Measurements from ENCODE around the gene STARD6.
"Not testable (repeated sequence)": the region's sequence is repeated elsewhere in the genome, so short reads cannot be mapped to it uniquely, and the experiment has no call there.

Gene STARD6

GRCh38 chr18:54335638-54336173 is 22.0 kb downstream of the STARD6 start:
- DNase-seq: no peak

DNA sequence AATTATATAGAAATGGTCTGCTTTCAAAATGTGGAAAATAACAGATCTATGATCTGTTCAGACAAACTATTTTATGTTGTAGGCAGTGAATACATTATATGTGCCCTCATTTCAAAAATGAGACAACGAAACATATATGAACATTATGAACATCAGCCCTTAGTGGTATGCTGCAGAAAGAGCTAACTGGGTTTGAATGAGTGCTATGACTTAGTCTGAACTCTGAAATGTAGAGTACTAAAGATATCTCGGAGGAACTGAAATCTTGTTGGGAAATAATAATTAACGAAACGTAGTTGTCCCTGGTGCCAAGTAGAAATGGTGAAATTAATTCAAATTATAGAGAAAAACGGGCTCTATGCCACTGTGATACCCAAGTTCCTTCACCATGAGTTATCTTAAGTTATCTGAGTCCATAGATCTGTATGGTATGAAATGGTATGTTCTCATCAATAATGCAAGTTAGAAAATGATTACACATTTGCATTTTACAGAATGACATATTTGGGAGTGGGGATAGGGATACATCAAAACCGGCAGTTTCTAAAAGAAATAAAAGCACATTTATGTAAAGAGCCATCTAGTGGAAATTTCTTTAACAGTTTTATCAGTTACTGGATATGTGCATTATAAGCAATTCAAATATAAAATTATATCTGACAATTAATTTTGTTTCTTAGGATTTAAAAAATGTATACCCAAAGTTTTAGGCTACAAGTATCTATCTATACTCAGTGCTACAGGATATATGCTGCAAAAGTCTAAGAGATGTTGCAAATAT is 26.7 kb downstream of the STARD6 start:
- no peak for DNase-seq

DNA sequence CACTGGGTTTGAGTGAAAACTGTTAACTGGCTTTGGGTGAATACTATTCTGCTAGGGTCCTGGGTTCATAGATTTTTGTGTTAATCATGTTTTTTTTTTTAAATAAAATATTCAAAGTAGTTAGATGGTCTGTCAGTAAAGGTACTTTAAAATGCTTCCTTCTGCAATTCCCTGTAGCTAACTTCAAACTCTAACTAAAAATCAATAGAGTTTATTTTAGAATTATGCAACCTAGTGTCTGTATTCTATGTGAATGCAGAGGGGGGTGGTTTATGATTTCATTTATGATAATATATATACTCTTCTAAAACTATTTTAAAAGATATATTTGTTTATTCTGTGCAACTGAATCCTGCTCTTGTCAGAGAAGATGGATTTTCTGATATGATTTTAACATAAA is 27.9 kb downstream of the STARD6 start:
- no peak for DNase-seq

DNA sequence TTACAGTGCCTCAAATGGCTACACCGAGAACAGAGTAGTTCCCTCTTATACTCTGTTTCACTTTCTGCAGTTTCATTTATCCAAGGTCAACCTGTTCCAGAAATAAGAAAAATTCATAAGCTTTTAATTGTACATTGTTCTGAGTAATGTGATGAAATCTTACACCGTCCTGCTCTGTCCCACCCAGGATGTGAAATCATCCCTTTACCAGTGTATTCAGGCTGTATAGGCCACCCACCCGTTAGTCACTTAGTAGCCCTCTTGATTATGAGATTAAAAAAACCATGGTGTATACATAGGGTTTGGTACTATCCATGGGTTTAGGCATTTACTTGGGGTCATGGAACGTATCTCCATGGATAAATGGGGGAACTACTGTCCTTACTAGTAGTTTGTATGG is 29.8 kb downstream of the STARD6 start:
- DNase-seq: no peak

- DNase-seq: no peak
Measured at GRCh38 chr18:54323970-54324369, 33.7 kb downstream of the STARD6 start.

- no peak for DNase-seq
Measured at GRCh38 chr18:54323561-54323960, 34.1 kb downstream of the STARD6 start.

- DNase-seq: no peak
Measured at GRCh38 chr18:54316071-54316820, 41.4 kb downstream of the STARD6 start.

DNA sequence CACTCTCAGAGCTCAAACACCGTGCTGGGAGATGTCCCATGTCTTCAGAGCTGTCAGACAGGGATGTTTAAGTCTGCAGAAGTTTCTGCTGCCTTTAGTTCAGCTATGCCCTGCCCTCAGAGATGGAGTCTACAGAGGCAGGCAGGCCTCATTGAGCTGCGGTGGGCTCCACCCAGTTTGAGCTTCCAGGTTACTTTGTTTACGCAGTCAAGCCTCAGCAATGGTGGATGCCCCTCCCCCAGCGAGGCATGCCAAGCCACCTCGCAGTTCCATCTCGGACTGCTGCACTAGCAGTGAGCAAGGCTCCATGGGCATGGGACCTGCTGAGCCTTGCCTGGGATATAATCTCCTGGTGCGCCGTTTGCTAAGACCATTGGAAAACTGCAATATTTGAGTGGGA is 48.1 kb downstream of the STARD6 start:
- DNase-seq: not testable (repeated sequence)

- DNase-seq: no peak
Measured at GRCh38 chr18:54303408-54303807, 54.2 kb downstream of the STARD6 start.

DNA sequence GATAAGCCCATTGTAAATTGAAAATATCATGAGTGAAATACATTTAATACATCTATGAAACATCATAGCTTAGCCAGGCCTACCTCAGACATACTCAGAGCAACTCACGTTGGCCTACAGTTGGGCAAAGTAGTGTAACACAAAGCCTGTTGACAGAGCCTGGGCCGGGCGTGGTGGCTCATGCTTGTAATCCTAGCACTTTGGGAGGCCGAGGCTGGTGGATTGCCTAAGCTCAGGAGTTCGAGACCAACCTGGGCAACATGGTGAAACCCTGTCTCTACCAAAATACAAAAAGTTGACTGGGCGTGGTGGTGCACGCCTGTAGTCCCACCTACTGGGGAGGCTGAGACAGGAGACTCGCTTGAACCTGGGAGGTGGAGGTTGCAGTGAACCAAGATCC is 58.7 kb downstream of the STARD6 start:
- not testable (repeated sequence) for DNase-seq

DNA sequence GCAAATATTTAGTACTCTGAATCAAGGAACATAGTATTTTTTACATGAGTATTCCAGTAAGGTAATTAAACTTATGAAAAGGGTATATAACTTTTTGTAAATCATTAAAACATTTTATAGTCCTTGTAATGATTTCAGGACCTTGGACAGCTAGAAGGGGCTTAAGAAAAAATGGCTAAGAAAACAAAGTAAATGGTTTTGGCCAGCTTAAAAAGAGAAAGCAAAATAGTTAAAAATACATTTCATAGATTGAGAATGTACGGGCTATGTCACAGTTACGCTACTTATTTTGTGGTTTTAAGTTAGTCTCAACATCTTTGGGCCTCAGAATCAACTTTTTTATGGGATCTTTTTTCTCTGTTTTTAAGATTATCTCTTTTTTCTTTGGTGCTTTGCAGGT is 61.6 kb downstream of the STARD6 start:
- DNase-seq: no peak

- no peak for DNase-seq
Measured at GRCh38 chr18:54294274-54294673, 63.4 kb downstream of the STARD6 start.

- peak; percentile 20 to 26 for DNase-seq
Measured at GRCh38 chr18:54284981-54285785, 72.5 kb downstream of the STARD6 start.

DNA sequence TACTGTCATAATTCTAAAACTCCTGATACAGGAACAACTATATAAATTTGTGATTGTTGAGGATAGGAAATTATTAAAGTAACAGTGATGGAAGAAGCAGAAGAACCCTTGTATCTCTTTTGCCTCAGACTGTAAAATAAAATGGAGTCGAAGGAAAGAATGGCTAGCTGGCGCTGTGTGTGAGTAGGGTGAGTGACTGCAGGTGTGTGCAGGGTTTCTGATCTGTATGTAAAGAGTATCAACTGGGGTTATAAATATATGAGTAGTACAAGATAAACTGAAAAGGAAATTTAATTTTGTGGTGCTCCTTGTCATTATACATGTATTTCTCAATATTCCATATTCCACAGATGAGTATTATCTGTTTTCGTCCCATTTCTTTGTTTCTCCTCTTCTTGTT is 73.1 kb downstream of the STARD6 start:
- DNase-seq: no peak

- no peak for DNase-seq
Measured at GRCh38 chr18:54280220-54280569, 77.5 kb downstream of the STARD6 start.

DNA sequence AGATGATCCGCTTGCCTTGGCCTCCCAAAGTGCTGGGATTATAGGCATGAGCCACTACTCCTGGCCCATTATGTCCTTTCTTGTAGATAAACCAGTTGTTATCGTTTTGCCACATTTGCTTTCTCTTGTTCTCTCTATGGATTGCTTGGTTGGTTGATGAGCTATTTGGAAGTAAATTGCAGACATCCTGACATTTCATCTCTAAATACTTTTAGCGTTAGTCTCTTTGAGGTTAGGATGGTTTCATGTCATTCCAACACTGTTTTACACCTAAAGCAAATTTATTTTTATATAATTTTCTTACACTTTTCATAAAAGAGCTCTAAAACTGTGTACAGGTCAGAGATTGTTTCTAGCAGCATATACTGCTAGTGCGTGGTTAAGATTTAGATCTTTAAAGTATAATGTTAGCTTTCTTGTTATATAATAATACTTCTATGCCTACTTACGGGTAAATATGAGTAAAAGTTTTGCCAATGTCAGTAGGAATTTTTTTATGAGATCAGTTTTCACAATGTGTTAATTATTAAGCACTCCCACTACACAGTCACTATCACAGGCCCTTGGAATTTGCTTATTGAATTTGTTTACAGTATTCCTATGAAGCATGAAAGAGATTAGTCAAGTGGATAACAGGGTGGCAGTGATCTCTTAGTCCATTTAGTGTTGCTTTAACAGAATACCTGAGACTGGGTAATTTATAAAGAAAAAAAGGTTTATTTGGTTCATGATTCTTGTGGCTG is 78.0 kb downstream of the STARD6 start:
- no peak for DNase-seq

- DNase-seq: no peak
Measured at GRCh38 chr18:54278615-54279014, 79.0 kb downstream of the STARD6 start.

DNA sequence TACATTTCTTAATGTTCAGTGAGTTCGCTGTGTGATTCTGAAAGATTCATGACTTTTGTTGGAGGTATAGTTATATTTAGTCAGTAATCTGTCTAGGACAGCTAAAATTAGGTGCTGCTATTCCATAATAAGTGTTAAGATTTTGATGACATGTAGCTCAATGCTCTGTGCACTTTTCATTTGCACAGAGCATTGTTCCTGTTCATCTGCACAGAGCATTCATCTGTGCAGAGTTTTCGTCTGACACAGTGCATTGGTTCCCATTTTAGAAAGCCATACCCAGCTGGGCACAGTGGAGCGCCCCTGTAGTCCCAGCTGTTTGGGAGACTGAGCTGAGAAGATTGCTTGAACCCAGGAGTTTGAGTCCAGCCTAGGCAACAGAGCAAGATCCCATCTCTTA is 79.8 kb downstream of the STARD6 start:
- DNase-seq: no peak
